ENCODE results near the gene MADD. TPM values are rescaled to one million over a fixed set of nuclear protein-coding genes. Genes with fewer than 3 reads are reported as not detected.

The MADD gene
- total RNA-seq, 1 experiment from 2014 or later = 41.0 TPM

DNA sequence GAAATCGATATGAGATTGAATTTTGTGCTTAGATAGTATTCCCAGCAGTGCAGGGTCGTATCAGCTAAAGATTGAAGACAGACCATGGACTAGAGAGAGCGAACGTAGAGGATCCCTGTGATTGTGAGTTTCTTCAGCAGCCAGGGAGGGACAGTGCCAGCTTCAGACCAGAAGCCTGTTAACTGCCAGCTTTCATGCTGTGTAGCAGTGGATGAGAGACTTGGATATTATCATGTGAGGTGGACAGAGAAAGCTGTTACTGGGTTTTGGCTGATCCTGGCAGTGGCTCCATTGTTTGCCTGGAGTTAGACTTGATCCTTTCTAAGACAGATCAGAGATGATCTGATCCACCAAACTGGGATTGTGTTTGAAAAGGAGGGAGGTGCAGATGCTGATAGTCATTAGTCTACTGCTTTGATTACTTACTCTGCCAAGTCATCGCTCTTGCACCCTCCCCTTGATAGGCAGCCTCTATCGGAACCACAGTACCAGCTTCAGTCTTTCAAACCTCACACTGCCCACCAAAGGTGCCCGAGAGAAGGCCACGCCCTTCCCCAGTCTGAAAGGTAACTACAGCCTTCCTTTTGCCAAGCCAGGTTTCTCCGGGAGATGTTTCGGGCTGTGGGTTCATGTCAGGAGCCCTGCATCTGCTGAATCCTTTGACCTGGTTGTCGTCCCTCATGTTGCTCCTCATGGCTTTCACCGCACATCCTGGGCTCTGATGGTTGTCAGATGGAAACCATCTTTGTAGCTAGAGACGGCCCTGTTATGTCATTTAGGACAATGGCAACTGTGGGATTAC, 16.2 kb downstream of the MADD start:
- no peaks in the 10 kb centered on the region for H3K9me3 Mint-ChIP-seq
- H3K79me1 ChIP-seq (ENCODE audit: insufficient read depth, low read depth, low read length, poor library complexity, severe bottlenecking) = no peaks in the 10 kb centered on the region
- no peaks in the 10 kb centered on the region for H3K9me3 ChIP-seq (ENCODE audit: control insufficient read depth, low read depth, low read length)
- H3K27me3 ChIP-seq (ENCODE audit: insufficient read depth, low read length) = no peaks in the 10 kb centered on the region
- H3T11ph ChIP-seq (ENCODE audit: low read length) = no peak overlapping the region
- H3K36me3 Mint-ChIP-seq (ENCODE audit: insufficient read depth in 1 of 3, low read depth in 3 of 3) = peaks cover 53 to 88% (median 71%) of the 10 kb centered on the region in 3 experiments; a peak in 6 of 7 replicates
- TF ChIP-seq, protein P1, sequence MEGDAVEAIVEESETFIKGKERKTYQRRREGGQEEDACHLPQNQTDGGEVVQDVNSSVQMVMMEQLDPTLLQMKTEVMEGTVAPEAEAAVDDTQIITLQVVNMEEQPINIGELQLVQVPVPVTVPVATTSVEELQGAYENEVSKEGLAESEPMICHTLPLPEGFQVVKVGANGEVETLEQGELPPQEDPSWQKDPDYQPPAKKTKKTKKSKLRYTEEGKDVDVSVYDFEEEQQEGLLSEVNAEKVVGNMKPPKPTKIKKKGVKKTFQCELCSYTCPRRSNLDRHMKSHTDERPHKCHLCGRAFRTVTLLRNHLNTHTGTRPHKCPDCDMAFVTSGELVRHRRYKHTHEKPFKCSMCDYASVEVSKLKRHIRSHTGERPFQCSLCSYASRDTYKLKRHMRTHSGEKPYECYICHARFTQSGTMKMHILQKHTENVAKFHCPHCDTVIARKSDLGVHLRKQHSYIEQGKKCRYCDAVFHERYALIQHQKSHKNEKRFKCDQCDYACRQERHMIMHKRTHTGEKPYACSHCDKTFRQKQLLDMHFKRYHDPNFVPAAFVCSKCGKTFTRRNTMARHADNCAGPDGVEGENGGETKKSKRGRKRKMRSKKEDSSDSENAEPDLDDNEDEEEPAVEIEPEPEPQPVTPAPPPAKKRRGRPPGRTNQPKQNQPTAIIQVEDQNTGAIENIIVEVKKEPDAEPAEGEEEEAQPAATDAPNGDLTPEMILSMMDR (conservative IDR thresholded peaks at IDR 0.05) = no peak
- no peak overlapping the region for H3K4me2 ChIP-seq (ENCODE audit: insufficient read depth, insufficient read length, low read length)
- H4K8ac ChIP-seq (replicated peaks; ENCODE audit: insufficient read length, low read depth, low read length) = no peak overlapping the region
- H4K20me1 ChIP-seq (ENCODE audit: control insufficient read depth, insufficient read depth, insufficient read length) = no peaks in the 10 kb centered on the region
- H3K4ac ChIP-seq (ENCODE audit: low read depth, low read length) = no peak overlapping the region
- H3K18ac ChIP-seq (ENCODE audit: insufficient read length, low read depth, low read length) = no peak overlapping the region
- no peak overlapping the region for H3K27ac ChIP-seq (ENCODE audit: insufficient read length, low read depth, low read length)
- H3K27ac Mint-ChIP-seq = no peak overlapping the region; a peak in 1 of 7 replicates
- H3K9ac ChIP-seq (ENCODE audit: extremely low read depth, insufficient read length, low read length) = no peak overlapping the region
- no peaks in the 10 kb centered on the region for H3K79me2 ChIP-seq (ENCODE audit: insufficient read depth, low read length)
- H4K5ac ChIP-seq (ENCODE audit: insufficient read length, low read depth, low read length) = no peak overlapping the region
- no peak for DNase-seq
- WGBS (ENCODE audit: extremely low coverage, insufficient read length, low lambda C conversion rate) = no CpG with 5 or more reads among the region's 13 CpGs
- H3K23me2 ChIP-seq (ENCODE audit: insufficient read length, low read depth, low read length, poor library complexity, severe bottlenecking) = no peaks in the 10 kb centered on the region
- H2BK12ac ChIP-seq (ENCODE audit: insufficient read length, low read depth, low read length) = no peak overlapping the region
- H2BK5ac ChIP-seq (ENCODE audit: insufficient read length, low read length) = no peak overlapping the region
- no peak overlapping the region for H3K14ac ChIP-seq (ENCODE audit: insufficient read depth, low read length)
- H2BK120ac ChIP-seq (ENCODE audit: low read depth, low read length, poor library complexity, severe bottlenecking) = no peak overlapping the region
- no peak overlapping the region; a peak in 1 of 5 replicates for H3K4me3 Mint-ChIP-seq
- H2BK15ac ChIP-seq (ENCODE audit: low read depth, low read length) = no peak overlapping the region
- H3K56ac ChIP-seq (ENCODE audit: insufficient read length, low read depth, low read length) = no peak overlapping the region
- H3K4me1 ChIP-seq (ENCODE audit: insufficient read depth, low read length) = no peaks in the 10 kb centered on the region
- peaks cover 0 to 2% of the 10 kb centered on the region in 2 experiments; a peak in 2 of 4 replicates for H3K4me1 Mint-ChIP-seq
- H3K23ac ChIP-seq (ENCODE audit: insufficient read length, low read depth, low read length) = no peak overlapping the region
- H4K91ac ChIP-seq (ENCODE audit: insufficient read length, low read depth, low read length) = no peak overlapping the region
- H3K27me3 Mint-ChIP-seq (ENCODE audit: low read depth) = no peaks in the 10 kb centered on the region
- no peak overlapping the region for H2AK5ac ChIP-seq (ENCODE audit: insufficient read length, low read length)
- H2AFZ ChIP-seq (ENCODE audit: low read length) = no peak overlapping the region
- H2BK20ac ChIP-seq (ENCODE audit: low read depth, low read length, poor library complexity, severe bottlenecking) = no peak overlapping the region
